Measurements from ENCODE around the gene APOBEC4.
"Not testable (repeated sequence)": the region's sequence is repeated elsewhere in the genome, so short reads cannot be mapped to it uniquely, and the experiment has no call there.

APOBEC4 gene, protein sequence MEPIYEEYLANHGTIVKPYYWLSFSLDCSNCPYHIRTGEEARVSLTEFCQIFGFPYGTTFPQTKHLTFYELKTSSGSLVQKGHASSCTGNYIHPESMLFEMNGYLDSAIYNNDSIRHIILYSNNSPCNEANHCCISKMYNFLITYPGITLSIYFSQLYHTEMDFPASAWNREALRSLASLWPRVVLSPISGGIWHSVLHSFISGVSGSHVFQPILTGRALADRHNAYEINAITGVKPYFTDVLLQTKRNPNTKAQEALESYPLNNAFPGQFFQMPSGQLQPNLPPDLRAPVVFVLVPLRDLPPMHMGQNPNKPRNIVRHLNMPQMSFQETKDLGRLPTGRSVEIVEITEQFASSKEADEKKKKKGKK

DNA sequence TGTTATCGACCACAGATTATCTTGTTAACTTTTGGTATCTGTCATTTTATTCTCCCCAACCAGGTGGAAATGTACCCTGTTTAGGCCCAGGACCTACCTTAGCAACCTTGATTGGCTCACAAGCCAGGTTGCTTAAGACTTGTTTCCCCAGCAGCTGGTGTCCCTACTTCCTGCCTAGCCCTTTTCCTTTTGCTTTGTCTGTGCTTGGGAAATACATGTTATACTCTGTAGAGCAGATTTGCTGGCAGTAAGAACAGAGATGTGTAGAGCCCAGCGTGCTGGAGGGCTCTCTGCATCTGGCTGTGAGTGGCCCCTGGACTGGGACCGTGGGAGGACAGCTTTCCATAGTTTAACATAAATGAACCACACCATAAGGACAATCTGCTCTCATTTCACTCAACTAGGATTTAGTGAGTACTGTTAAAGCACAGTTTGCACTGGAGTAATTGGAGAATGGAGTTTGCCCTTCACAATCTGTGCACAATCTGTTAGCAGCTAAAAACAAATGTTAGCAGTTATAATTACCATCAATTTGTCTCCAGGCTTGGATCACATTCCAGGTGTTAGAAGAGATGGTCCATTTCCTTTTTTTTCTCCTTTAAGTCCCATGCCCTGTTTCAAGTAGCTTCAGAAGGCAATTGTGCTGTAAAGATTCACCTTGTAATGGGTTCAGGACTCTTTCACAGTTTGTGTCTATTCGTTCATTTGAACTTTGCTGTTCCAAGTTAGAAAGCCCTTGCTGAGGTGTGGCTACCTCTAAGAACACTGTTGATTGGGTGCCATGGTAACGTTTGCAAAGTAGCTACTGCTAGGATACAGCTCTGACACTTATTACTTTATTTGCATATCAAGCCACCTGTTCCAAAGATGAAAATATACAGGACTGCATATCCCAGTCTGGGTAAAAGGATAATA lies at the start of gene APOBEC4:
APOBEC4 (minus strand) TSS at position 770 of the 915 bp plus-strand sequence. CDS start 4,535 bp downstream, outside the sequence.
- DNase-seq = peak; percentile 76

DNA sequence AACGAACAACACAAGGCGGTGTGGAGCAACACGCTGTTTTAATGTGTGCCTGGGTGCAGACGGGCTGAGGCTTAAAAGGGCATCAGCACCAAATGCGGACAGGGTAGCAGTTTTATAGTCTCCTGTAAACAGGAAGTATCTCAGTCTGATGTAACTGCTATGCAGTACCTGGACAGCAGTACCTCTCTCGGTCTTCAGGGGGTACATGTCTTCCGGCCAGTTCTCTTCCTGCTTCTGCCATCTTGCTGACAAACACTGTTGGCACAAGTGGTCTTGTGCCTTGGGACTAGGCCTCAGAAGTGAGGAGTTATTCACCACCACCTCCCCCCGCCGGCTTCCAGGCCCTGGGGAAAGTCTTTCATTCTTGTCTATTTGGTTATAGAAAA lies 49.7 kb upstream of the APOBEC4 start:
- no peak for DNase-seq

DNA sequence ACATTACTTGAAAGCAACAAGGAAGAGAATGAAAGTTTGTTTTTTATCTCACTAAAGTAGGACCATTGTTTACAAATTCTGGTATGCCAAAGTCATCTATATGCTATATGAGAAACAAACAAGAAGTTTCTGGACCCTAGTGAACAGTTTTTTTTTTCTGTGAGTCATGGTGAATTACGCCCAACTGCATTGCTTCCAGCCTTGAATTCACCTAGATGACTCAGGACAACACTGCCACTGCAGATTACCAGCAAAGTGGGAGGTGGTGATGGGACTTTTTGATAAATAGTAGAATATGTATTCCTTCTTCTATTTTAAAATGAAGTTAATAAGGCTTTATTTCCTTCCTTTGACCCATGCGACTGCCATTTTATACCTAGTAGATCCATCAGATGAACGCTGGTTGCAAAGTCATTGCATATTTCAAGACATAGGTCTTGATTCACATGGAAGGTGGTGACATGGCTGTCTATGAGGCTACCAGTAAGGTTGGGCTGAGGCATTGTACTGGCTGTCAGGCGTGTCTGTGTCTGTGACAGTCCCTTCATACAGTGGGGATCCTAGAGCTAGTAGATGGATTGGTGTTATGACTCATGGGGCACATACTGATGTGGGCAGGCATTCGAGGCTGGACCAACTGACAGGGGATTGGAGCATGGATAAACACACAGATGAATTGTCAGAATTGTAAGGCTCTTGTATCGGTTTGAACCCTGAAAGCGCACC lies 49.1 kb upstream of the APOBEC4 start:
- no peak for DNase-seq

DNA sequence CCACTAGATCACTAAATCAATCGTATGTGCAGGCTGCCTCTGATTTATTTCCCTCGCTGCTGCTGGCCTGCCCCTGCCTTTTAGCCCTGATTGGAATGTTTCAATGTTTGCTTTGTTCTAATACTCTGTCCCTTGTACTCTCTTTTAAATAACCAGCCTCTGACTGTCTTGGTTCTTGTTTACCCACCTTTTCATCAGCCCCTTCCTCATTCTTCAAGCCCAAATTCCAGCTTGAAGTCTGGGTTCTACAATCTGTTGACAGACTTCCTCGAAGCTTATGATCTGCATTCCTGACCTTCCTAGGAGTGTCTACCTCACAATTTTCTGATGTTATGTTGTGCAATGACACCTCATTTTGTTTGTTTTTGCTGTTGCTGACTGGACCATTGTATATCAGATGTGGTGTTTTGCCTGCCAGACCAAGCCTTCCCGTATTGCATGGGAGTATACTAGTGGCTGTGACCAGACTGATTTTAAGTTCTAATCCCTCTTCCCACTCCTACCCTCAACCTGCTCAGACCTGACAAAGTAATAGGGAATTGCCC lies 46.6 kb upstream of the APOBEC4 start:
- DNase-seq = no peak

DNA sequence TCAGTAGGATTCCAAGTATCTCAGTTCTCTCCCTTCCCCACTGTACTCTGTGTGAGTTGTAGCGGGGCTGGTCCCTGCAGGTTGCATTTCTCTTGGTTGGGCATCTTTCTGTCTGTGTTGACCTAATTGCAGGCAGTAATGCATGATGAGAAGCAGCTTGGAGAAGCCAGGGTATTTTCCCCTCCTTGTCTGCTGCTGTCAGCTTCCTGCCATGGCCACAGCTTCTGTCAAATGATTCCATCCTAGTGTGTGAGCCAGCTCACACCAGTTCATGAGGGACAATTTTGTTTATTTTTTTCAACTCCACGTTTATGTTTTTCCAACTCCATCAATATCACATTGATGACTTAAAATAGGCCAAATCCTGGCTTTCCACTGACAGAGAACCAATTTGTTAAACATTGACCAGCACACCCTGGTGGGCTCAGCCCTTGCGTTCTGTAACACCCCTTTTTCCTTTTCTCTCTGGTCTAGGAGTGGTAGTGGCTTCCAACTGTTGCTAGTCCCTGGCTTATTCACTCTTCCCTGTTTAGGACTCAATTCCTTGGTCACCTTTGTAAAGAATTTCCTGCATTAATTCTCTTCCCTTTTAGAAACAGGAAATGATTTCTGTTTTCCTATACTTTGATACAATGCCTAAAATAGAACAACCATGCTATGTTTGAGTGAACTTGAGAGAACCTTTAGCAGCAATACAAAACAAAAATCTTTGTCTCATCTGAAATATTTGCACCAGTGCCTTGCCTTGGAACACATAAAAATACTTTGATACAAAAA lies 44.9 kb upstream of the APOBEC4 start:
- DNase-seq = no peak

DNA sequence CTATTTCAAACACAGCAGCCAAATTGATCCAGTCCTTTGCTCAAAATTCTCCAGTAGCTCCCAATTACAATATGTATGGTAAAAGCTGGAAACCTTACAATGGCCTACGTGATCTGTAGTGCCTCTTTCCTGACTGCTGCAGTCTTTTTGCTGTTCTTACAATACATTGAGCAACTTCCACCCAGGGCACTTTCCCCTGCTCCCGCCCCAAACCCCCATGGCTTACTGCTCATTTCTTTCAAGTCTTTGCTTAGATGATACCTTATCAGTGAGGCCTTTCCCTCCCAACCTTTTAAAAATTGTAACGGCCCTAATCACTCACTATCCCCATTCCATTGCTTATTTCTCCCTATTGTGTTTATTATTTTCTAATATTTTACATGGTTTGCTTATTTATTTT lies 43.9 kb upstream of the APOBEC4 start:
- no peak for DNase-seq

DNA sequence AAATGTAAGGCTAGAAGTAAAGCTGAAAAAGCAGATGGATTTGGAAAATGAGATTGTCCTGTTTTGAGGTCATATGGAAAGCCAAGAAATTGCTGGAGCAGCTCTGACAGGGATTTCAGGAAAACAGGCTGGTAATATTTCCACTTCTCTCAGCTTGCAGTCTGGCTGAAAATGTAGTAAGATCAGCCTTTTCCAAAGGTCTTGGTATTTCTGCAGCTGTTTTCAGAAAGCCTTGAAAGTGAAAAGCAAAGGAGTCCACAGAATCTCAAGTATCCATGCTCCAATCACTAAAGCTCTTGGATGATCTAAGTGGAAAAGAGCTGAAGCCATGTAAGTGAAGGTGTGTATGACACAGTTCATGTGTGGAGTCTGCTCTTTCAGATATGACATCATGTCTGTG lies 41.6 kb upstream of the APOBEC4 start:
- no peak for DNase-seq

DNA sequence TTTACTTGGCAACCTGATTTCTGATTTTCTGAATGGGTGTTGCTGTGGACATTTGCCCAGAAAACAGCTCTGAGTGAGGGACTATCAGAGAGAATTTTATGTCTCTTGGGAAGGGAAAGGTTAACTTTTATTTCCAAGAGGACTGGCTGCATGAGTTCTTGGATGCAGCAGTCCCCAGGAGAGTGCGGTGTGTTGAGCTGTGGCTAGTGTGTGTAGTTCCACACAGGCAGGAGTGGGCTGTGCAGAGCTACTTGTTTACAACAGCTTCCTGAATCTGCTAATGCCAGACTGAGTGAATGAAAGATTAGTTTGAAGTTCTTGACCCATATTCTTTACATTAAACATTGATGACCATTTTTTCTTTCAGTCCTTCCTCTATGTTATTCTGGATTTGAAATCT lies 41.0 kb upstream of the APOBEC4 start:
- DNase-seq = no peak

DNA sequence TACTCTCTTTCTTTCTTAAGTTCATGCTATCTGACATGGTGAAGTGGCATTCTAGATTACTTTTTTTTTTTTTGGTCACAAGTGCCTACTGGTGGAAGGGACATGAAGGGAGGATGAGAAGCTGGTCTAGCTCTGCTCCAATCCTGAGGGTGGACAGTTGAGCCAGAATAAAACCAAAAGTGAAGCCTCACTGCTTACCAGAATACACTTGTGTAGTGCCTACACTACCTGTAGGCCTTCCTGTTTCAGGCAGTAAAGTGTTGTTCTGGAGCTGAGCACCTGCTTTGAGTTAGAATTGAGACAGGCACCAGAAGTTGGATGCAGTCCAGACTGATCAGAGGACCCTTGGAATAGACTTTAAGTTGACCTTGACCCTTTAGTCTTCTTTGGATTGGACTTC lies 40.4 kb upstream of the APOBEC4 start:
- DNase-seq = no peak

DNA sequence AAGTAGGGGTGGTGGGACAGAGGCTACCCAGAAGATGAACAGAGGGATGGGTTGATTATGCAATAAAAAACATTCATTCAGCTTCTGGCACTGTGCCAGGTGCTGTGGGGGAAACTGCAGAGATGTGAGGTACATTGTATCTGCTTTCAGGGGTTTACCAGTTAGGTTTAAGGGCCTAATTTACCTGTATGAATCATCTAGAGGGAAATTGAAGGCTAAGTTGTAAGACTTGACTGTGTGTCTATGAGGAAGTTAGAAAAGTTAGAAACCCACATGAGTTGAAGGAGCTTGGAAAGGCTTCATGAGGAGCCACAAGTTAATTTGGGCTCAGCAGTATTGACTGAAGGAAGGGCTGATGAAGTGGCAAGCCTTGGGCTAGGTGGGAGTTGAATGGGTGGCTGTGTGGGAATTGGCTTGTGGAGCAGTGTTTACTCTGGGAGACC lies 36.7 kb upstream of the APOBEC4 start:
- no peak for DNase-seq

DNA sequence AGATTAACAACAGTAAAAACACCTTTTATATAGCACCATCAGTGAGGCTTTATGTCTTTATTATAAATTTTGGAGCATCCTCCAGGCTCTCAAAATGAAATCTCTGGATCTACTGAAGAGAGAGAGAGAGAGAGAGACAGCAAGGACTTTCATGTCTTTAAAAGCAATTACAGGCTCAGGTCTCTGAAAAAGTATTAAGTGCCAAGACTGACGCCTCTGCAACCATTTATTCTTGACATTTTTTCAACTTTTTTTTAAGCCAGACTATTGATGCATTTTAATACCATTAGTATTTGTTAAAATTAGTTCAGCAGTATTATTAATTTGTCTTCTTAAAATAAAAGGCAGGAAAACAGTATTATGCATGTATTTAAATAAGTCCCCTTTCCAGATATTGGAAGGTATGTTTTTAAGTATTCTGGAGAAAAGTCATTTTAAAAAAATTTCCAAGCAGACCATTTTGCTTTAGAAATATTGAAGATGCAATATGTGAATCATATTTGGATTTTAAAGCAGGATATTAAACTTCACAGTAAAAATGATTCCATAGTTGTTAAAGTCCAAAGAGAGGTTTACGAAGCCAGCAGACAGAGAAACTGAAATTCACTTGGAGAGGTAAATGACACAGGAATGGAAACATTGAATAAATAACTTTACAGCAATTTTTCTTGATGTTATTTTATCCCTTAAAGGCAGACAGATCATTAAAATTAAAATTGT lies 35.4 kb upstream of the APOBEC4 start:
- no peak for DNase-seq

DNA sequence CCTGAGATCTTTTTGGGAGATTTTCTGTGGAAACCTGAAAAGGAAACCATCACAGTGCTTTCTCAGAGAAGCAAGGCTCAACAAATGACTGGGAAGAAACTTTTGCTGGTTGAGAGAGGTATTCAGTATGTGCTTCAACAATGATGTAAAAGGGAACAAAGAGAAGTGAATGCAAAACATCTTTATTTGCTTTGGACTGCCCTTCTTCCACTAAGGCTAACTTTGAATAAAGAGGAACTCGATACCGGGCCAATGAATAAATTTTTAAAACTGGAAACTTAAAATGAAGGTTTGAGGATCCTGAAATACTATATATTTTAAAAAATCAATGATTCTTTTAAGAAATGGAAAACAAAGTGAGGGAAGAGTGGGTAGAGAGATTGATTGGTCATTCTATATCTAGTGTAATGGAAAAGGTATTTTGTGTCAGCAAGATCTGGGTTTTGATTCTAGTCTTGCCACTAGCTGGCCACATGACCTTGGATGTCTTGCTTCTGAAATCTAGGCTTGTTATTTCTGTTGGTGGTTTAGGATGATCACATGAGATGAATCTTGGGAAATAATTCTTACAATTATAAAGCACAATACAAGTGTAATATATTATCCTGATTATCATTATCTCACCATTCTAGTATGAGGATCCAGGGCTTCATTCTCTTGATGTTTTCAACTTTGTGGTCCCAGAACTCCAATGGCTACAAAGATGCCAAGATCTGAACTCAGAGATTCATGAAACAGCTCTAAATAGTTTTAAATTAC lies 34.6 kb upstream of the APOBEC4 start:
- DNase-seq = no peak

DNA sequence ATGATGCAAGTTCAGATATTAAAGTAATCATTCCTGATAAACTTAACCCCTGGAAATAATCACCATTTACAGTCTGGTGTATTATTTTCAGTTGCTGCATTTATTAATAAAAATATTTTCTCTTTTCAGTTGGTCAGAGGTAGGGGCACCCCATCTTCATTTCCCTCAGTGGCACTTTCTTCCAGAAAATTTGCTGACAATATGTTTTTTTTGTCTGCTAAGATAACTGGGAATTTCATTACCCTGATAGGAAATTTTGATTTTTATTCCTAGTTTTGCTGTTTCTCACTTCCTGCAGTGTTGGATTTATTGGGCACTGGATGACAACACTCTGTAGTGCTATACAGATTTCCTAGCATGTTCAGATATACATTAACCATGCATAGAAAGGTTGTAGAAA lies 33.1 kb upstream of the APOBEC4 start:
- no peak for DNase-seq

DNA sequence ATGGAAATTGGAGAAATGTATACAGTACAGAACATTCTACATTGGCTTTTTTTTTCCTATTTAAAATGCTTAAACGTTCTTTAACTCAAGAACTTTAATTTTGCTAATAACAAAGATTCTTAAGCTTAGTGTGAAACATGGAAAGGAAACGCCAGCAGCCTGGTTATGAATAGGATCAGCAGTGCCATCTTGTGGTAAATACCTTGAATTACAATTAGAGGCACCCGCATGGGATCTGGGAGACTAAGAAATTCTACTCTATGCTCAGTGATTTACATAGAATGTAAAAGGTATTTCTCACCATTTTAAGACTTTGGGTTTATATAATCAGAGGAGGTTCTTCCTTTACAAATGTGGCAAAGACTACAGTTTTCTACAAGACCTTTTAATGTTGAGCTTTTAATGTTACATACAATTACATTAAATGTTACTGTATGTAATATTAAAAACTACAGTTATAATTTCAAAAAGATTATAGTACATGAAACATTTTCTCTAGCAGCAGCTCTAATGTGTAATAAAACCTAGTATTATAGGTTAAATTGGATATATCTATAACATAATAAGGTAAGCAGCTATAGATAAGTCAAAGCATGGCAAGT lies 32.1 kb upstream of the APOBEC4 start:
- DNase-seq = peak; percentile 91

DNA sequence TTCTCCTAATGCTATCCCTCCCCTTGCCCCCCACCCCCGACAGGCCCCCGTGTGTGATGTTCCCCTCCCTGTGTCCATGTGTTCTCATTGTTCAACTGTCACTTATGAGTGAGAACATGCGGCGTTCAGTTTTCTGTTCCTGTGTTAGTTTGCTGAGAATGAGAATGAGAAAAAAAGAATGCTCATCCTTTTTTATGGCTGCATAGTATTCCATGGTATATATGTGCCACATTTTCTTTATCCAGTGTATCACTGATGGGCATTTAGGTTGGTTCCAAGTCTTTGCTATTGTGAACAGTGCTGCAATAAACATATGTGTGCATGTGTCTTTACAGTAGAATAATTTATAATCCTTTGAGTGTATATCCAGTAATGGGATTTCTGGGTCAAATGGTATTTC lies 26.2 kb upstream of the APOBEC4 start:
- not testable (repeated sequence) for DNase-seq

DNA sequence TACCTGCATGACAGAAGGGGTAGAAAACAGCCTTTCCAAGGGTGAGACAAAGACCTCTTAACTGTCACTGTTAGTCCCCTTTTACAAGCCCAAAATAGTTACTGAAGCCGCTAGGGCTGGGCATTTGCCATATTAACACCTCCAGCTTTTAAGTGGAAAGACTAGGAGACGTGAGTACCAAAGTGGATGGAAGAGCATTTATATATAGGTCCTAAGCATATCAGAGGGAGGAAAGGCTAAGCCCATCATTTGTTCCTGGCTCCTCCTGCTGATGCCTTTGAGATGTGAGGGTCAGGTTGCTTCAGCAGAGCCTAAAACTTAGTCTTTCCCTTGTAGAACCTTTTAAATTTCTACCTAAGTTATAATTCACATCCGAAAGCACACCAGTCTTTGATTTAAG lies 25.7 kb upstream of the APOBEC4 start:
- DNase-seq = no peak

DNA sequence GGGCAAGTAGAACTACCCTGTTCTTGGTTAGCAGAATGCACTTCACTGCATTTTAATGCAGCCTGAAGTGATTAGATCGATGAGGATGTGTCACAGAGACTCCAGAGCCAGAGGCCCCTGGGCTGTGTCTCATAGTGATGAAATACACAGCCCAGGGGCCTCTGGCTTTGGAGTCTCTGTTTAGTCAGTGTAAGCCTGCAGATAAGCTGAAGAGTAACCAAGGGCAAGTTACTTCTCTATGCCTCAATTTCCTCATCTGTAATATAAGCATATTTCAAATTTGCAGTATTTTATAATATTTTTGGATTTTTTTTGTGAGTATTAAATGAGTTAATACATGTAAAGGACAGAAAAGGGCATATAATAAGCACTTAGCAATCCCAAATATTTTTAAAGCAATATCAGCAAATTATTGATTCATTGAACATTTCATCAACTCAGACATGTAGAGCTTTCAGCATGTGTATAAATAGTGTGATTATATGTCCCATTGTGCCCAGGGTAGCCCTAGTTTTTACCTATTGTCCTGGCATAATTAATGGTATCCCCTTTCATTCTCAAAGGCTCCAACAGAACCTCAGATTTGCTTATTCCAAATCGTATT lies 23.6 kb upstream of the APOBEC4 start:
- DNase-seq = no peak

DNA sequence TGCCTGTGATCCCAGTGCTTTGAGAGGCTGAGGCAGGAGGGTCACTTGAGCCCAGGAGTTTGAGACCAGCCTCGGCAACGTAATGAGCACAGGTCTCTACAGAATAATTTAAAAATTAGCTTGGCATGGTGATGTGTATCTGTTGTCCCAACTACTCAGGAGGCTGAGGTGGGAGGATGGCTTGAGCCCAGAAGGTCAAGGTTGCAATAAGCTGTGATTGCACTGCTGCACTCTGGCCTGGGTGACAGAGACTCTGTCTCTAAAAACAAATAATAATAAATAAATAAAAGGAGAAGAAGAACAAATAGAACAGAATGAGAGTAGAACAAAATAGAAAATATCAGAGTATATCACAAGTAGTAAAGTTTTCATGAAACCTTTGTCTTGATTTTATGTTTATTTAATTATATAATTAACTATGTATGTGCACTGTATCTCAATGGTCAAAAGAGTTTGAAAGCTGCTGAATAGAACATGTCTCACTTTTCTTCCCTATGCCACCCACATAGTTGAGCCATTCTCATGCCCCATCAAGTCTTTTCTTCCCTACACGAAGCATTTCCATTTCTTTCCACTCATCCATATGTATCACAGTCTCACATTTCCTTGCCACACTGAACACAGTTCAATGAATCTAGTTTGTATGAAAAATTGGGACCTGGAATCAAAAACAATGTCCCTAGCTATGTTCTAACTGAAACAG lies 22.9 kb upstream of the APOBEC4 start:
- DNase-seq = no peak

DNA sequence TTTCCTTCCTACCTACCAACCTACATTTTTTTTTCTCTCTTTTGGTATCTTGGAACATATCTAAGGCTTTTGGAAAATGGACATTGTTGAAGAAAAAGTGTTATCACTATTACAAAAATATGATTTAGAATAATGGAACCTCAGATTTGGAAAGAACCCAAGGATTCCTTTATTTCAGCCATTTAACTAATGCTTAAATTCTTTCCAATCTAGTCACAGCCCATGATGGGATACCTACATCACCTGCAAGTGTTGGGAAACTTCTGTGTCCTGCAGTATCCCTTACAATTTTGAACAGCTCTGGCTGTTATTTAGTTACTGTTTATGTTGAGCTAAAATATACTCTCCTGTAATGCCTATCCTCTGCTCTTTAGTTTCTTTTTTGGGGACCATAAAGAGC lies 22.3 kb upstream of the APOBEC4 start:
- no peak for DNase-seq
